HL-60 (cell line): ENCODE measurements around the gene SPSB4.

Experiments
- DNase-seq, 2 experiments: peaks; one replicate each; pipeline ENCODE4 v3.0.0-alpha.2; 2010 to 2020; ENCODE audit warnings: low read depth in 1 of 2, low spot score in 1 of 2
- H3K27ac ChIP-seq: fragments of 250-450 bp; sonication (Bioruptor Pico); replicated peaks from 2 replicates; pipeline ENCODE4 v1.5.1; 2020; ENCODE audit warnings: mild to moderate bottlenecking, moderate library complexity
- H3K27me3 ChIP-seq: fragments of 250-450 bp; sonication (Bioruptor Pico); 2 replicates; pipeline ENCODE4 v1.5.1; 2021; ENCODE audit warnings: mild to moderate bottlenecking, moderate library complexity; ENCODE audit not compliant: insufficient read depth, poor library complexity, severe bottlenecking
- H3K4me3 ChIP-seq: replicated peaks from 2 replicates; pipeline ENCODE4 v1.5.1; 2011; ENCODE audit warnings: mild to moderate bottlenecking, control low read depth, low read length; ENCODE audit not compliant: insufficient read depth
- CTCF ChIP-seq: IDR thresholded peaks from one replicate; pipeline ENCODE4 v1.5.1; 2011; ENCODE audit warnings: low read length, control low read depth, inconsistent platforms; ENCODE audit not compliant: insufficient read depth
- GABPA ChIP-seq: IDR thresholded peaks from 2 replicates; pipeline ENCODE4 v1.6.1; 2012; ENCODE audit warnings: low read depth
- POLR2AphosphoS5 ChIP-seq: IDR thresholded peaks from 2 replicates; pipeline ENCODE4 v1.6.1; 2012; ENCODE audit warnings: low read depth
- REST ChIP-seq: IDR thresholded peaks from 2 replicates; pipeline ENCODE4 v1.6.1; 2012; ENCODE audit warnings: low read depth; ENCODE audit not compliant: insufficient replicate concordance
- SPI1 ChIP-seq: IDR thresholded peaks from 2 replicates; pipeline ENCODE4 v1.6.1; 2012; ENCODE audit warnings: low read depth, mild to moderate bottlenecking, borderline replicate concordance

Gene SPSB4

GRCh38 chr3:141152801-141153678, 101.9 kb downstream of the SPSB4 start:
- TF ChIP-seq GABPA (no peak), POLR2AphosphoS5 (no peak), REST (no peak), SPI1 (no peak), CTCF (no peak)
- no peak for DNase-seq
- Histone ChIP-seq H3K27me3 (no peaks in the 10 kb centered on the region), H3K4me3 (no peak overlapping the region), H3K27ac (no peak overlapping the region)

- H3K27me3 ChIP-seq, result no peaks in the 10 kb centered on the region
- no peak overlapping the region for H3K4me3 ChIP-seq
- no peak for DNase-seq
- no peak overlapping the region for H3K27ac ChIP-seq
- no peak for TF ChIP-seq POLR2AphosphoS5
Observed at GRCh38 chr3:141153679-141153966, 102.5 kb downstream of the SPSB4 start.

- peaks cover 2% of the 10 kb centered on the region for H3K27me3 ChIP-seq
- TF ChIP-seq CTCF (no peak), GABPA (no peak), SPI1 (no peak), POLR2AphosphoS5 (no peak), REST (no peak)
- no peak overlapping the region for H3K27ac ChIP-seq
- no peak overlapping the region for H3K4me3 ChIP-seq
- DNase-seq, result no peak
Observed at GRCh38 chr3:141164852-141165251, 113.7 kb downstream of the SPSB4 start.

- Histone ChIP-seq H3K27ac (no peak overlapping the region), H3K27me3 (peaks cover 2% of the 10 kb centered on the region), H3K4me3 (no peak overlapping the region)
- no peak for DNase-seq
- TF ChIP-seq SPI1 (no peak), CTCF (no peak), REST (no peak), GABPA (no peak), POLR2AphosphoS5 (no peak)
Observed at GRCh38 chr3:141167681-141168080, 116.5 kb downstream of the SPSB4 start.
